HEK293 (cell line): ENCODE measurements around the gene DEFB129.

Experiments
- SCRT1 ChIP-seq: fragments of 450-650 bp; formaldehyde crosslinking; IDR thresholded peaks from 2 replicates; pipeline ENCODE4 v1.5.1; 2016; ENCODE audit warnings: missing biosample characterization, missing genetic modification characterization, borderline replicate concordance
- ZEB2 ChIP-seq: fragments of 450-650 bp; formaldehyde crosslinking; IDR thresholded peaks from 2 replicates; pipeline ENCODE4 v1.5.1; 2016; ENCODE audit warnings: missing biosample characterization, missing genetic modification characterization
- ZNF423 ChIP-seq: fragments of 450-650 bp; formaldehyde crosslinking; IDR thresholded peaks from 2 replicates; pipeline ENCODE4 v1.5.1; 2016; ENCODE audit warnings: missing biosample characterization, missing genetic modification characterization
- ZNF514 ChIP-seq: fragments of 450-650 bp; formaldehyde crosslinking; IDR thresholded peaks from 2 replicates; pipeline ENCODE4 v1.5.1; 2016; ENCODE audit warnings: missing biosample characterization, missing genetic modification characterization
- TF ChIP-seq, protein P1 (sequence below): fragments of 450-650 bp; formaldehyde crosslinking; IDR thresholded peaks from 2 replicates; pipeline ENCODE4 v1.5.1; 2016; ENCODE audit warnings: missing biosample characterization, missing genetic modification characterization

- TF ChIP-seq ZNF514 (tag by site-specific recombination) (no peak), ZEB2 (tag by site-specific recombination) (no peak), ZNF423 (no peak), SCRT1 (tag by site-specific recombination) (no peak)
- TF ChIP-seq, protein P1, sequence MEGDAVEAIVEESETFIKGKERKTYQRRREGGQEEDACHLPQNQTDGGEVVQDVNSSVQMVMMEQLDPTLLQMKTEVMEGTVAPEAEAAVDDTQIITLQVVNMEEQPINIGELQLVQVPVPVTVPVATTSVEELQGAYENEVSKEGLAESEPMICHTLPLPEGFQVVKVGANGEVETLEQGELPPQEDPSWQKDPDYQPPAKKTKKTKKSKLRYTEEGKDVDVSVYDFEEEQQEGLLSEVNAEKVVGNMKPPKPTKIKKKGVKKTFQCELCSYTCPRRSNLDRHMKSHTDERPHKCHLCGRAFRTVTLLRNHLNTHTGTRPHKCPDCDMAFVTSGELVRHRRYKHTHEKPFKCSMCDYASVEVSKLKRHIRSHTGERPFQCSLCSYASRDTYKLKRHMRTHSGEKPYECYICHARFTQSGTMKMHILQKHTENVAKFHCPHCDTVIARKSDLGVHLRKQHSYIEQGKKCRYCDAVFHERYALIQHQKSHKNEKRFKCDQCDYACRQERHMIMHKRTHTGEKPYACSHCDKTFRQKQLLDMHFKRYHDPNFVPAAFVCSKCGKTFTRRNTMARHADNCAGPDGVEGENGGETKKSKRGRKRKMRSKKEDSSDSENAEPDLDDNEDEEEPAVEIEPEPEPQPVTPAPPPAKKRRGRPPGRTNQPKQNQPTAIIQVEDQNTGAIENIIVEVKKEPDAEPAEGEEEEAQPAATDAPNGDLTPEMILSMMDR = no peak
Observed at GRCh38 chr20:189611-190010, 37.4 kb upstream of the DEFB129 start, which contains the start of gene DEFB128.
